Left ventricle myocardium inferior (tissue), 1 donor: ENCODE results near the gene PPP2R5B. TPM values are rescaled to one million over a fixed set of nuclear protein-coding genes. Genes with fewer than 3 reads are reported as not detected.

Source experiments
- DNase-seq: peaks from one replicate; pipeline ENCODE4 v3.0.0-alpha.2; 2020
- H3K27ac ChIP-seq: fragments of 200-600 bp; replicated peaks from 2 replicates; pipeline ENCODE4 v1.8.0; 2021
- H3K27me3 ChIP-seq: fragments of 200-600 bp; 2 replicates; pipeline ENCODE4 v1.8.0; 2021; ENCODE audit warnings: low read depth
- H3K36me3 ChIP-seq: fragments of 200-600 bp; 2 replicates; pipeline ENCODE4 v1.8.0; 2021
- H3K4me1 ChIP-seq: fragments of 200-600 bp; 2 replicates; pipeline ENCODE4 v1.8.0; 2021
- H3K4me3 ChIP-seq: fragments of 200-600 bp; 2 replicates; pipeline ENCODE4 v1.8.0; 2021; ENCODE audit warnings: mild to moderate bottlenecking, moderate library complexity
- H3K9me3 ChIP-seq: fragments of 200-600 bp; replicated peaks from 2 replicates; pipeline ENCODE4 v1.8.0; 2021
- intact Hi-C: fragments of 100-400 bp; cut with micrococcal nuclease; formaldehyde crosslinking; loops from one replicate; pipeline ENCODE4 v1.11.0; 2022
- total RNA-seq: library from RNA; stranded (reverse); fragmentation: NEBNext Ultra II Directional; extraction: Animal tissue kit (Norgen Biotek cat#: 25700); gene quantifications from one replicate; pipeline ENCODE4 v1.2.1, GENCODE V29; 2021
- TF ChIP-seq, protein P1 (sequence below): fragments of 200-600 bp; IDR thresholded peaks from 2 replicates; pipeline ENCODE4 v1.8.0; 2021; ENCODE audit warnings: antibody characterized with exemption, mild to moderate bottlenecking, borderline replicate concordance
- donor health status: DM: no; HTN: yes; CAD: no; lungs with severe emphysema.

PPP2R5B gene
- total RNA-seq, 1 donor from 2014 or later: 22.5 TPM

DNA sequence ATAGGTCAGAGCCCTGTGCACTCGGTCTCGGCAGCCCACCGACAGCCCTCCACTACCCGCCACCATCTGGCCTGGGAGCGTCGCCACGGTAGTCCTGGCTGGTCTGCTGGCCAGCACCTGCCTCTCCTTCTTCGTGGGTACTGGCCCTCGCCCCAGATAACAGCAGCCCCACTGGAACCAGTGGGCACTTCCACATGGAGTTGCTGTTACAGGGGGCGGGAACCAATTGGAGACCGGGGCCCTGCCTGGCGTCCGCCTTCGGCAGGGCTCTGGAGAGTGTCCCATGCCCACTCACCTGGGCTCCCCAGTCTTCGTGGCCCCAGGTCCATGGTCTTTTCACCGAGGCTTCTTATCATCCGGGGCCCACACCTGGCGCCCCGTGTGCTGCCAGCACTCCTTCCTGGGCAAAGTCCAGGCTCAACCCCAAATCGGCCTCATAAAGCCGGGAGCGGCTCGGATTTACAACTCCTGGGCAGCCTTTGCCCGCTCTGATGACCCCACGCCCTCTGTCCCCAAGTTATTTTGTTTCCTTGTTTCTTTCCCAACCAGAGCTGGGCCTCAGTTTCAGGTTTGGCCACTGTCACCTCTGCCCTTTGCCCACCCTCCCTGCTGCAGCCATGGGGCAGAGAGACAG, 33.2 kb upstream of the PPP2R5B start:
- peaks cover 63% of the 10 kb centered on the region for H3K4me1 ChIP-seq
- no peak overlapping the region for H3K4me3 ChIP-seq
- peak overlapping the region; percentile 79 for H3K27ac ChIP-seq
- no peak for DNase-seq
- TF ChIP-seq, protein P1, sequence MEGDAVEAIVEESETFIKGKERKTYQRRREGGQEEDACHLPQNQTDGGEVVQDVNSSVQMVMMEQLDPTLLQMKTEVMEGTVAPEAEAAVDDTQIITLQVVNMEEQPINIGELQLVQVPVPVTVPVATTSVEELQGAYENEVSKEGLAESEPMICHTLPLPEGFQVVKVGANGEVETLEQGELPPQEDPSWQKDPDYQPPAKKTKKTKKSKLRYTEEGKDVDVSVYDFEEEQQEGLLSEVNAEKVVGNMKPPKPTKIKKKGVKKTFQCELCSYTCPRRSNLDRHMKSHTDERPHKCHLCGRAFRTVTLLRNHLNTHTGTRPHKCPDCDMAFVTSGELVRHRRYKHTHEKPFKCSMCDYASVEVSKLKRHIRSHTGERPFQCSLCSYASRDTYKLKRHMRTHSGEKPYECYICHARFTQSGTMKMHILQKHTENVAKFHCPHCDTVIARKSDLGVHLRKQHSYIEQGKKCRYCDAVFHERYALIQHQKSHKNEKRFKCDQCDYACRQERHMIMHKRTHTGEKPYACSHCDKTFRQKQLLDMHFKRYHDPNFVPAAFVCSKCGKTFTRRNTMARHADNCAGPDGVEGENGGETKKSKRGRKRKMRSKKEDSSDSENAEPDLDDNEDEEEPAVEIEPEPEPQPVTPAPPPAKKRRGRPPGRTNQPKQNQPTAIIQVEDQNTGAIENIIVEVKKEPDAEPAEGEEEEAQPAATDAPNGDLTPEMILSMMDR: no peak
- H3K27me3 ChIP-seq: no peaks in the 10 kb centered on the region
- H3K36me3 ChIP-seq: peaks cover 8% of the 10 kb centered on the region
- intact Hi-C loops: no loop called here
- H3K9me3 ChIP-seq: no peaks in the 10 kb centered on the region

DNA sequence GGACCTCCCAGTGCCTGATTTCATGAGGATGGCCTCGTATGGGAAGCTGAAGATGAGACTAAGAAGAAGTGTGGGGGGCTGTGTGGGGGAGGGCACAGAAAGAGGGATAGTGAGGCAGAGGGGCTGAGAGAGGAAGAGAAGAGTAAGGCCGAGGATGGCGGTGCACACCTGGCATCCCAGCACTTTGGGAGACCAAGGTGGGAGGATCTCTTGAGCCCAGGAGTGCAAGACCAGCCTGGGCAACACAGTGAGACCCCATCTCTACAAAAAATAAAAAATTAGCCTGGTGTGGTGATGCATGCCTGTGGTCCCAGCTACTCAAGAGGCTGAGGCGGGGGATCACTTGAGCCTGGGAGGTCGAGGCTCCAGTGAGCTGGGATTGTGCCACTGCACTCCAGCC, 32.6 kb upstream of the PPP2R5B start:
- Histone ChIP-seq H3K27me3 (no peaks in the 10 kb centered on the region), H3K4me3 (no peak overlapping the region), H3K4me1 (peaks cover 63% of the 10 kb centered on the region), H3K9me3 (no peaks in the 10 kb centered on the region), H3K36me3 (peaks cover 13% of the 10 kb centered on the region), H3K27ac (peak overlapping the region; percentile 79)
- no peak for DNase-seq
- TF ChIP-seq, protein P1: no peak
- intact Hi-C loops: no loop called here

DNA sequence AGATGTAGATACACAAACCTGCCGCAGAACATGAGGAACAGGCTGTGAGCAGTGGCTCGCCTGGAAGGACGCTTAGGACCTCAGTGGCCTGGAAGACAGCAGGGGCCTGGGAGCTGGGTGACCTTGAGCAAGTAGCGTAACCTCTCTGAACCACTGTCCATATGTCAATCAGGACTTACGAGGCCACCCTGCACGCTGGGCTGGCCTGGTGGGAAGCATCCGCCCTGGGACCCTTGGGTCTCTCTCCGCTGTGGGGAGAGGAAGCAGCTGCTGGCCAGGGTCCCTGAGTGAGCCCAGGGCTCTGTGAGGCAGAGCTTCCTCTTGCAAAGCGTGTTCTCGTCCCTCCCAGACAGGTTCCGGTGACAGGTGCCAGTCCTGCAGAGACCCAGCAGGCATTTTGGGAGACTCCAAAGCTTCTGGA, 32.1 kb upstream of the PPP2R5B start:
- H3K4me1 ChIP-seq: peaks cover 60% of the 10 kb centered on the region
- intact Hi-C loops: no loop called here
- no peak overlapping the region for H3K4me3 ChIP-seq
- H3K27me3 ChIP-seq: no peaks in the 10 kb centered on the region
- peak overlapping the region; percentile 79 for H3K27ac ChIP-seq
- TF ChIP-seq, protein P1: no peak
- peaks cover 19% of the 10 kb centered on the region for H3K36me3 ChIP-seq
- peak; percentile 46 for DNase-seq
- H3K9me3 ChIP-seq: no peaks in the 10 kb centered on the region

DNA sequence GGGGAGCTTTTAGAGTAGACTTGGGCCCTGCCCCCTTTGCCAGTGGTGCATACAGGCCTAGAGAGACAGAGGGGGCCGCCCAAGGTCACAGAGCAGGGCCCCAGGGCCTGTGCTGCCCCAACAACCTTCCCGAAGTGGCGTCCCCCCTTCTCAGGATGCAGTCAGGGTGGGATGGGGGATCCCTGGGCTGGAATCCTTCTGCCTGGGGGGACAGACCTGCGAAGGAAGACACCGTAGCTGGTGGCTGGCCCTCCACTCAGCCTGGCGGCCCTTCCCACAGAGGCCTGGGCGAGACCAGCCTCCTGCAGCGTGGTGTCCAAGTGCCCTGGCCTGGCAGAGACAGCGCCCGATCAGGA, 31.7 kb upstream of the PPP2R5B start:
- H3K27ac ChIP-seq: peak overlapping the region; percentile 79
- H3K4me1 ChIP-seq: peaks cover 56% of the 10 kb centered on the region
- peaks cover 23% of the 10 kb centered on the region for H3K36me3 ChIP-seq
- intact Hi-C loops: no loop called here
- no peaks in the 10 kb centered on the region for H3K9me3 ChIP-seq
- TF ChIP-seq, protein P1: no peak
- H3K27me3 ChIP-seq: no peaks in the 10 kb centered on the region
- DNase-seq: no peak
- no peak overlapping the region for H3K4me3 ChIP-seq

DNA sequence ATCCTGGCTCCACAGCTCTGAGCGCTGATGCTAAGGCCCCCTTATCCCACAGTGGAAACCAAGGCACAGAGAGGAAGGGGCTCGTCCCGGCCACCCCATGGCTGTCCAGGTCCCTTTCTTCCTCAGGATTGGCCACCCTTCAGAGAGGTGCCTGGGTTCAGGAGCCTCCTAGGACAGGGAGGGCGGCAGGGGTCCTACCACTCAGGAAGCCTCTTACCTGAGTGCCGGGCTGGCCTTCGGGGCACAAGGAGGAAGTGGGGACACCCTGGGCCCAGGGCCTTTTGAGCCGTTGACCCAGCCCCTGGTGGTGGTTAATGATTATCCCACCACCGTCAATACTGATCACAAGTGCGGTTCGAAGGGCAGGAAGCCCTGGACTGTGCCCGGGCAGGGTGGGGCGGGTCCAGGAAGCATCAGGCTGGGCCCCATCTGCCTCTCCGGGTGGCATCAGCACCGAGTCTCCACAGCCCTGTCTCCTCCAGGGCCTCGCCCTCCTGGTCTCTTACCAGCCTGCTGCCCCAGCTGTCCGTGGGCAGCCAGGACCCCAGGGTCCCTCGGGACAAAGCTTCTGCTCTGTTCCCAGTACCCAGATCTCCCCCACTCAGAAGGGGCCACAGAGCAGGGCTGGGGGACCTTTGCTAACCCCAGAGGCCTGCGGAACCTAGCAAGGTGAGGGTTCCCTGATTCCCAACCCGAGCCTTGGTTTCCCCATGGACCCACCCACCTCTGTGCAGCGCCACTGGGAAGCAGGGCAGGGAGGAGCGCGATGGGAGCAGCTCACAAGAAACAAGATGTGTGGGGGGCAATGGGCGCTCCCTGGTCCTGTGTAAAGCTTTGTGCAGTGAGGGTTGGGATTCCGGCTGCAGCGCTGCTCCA, 31.1 kb upstream of the PPP2R5B start:
- Histone ChIP-seq H3K9me3 (no peaks in the 10 kb centered on the region), H3K36me3 (peaks cover 29% of the 10 kb centered on the region), H3K4me3 (no peak overlapping the region), H3K27ac (peak overlapping the region; percentile 79), H3K4me1 (peaks cover 50% of the 10 kb centered on the region), H3K27me3 (no peaks in the 10 kb centered on the region)
- intact Hi-C loops: loop anchor here (2.0 kb wide), 1 partner anchor 47 kb away; no protein-coding TSS in a partner anchor
- TF ChIP-seq, protein P1: no peak
- DNase-seq: no peak
